HG03457 (cell line): ENCODE data around the gene BSN.
"Not testable (repeated sequence)": the region's sequence is repeated elsewhere in the genome, so short reads cannot be mapped to it uniquely, and the experiment has no call there.

ENCODE experiments used
- ATAC-seq: cut with Tn5 transposase; IDR thresholded peaks from one replicate; pipeline ENCODE4 v1.9.1; 2021; ENCODE audit warnings: moderate number of reproducible peaks; ENCODE audit not compliant: unreplicated experiment

The BSN gene

GRCh38 chr3:49535971-49536874 is 18.1 kb upstream of the BSN start:
- ATAC-seq: no peak

- ATAC-seq: no peak
Measured at GRCh38 chr3:49536875-49537533, 17.3 kb upstream of the BSN start.

- ATAC-seq: peak; percentile 86
Measured at GRCh38 chr3:49539659-49540560, 14.4 kb upstream of the BSN start.

- ATAC-seq: no peak
Measured at GRCh38 chr3:49552087-49552486, 2.2 kb upstream of the BSN start.

- ATAC-seq: no peak
Measured at GRCh38 chr3:49553324-49553691, 969 bp upstream of the BSN start.

GRCh38 chr3:49554633-49555265 is 472 bp downstream of the BSN start:
- ATAC-seq: no peak

GRCh38 chr3:49556500-49557275 is 2.4 kb downstream of the BSN start:
- no peak for ATAC-seq

GRCh38 chr3:49563040-49563578 is 8.8 kb downstream of the BSN start:
- ATAC-seq: no peak

GRCh38 chr3:49563766-49564165 is 9.5 kb downstream of the BSN start:
- ATAC-seq: no peak

GRCh38 chr3:49566312-49566711 is 12.0 kb downstream of the BSN start:
- no peak for ATAC-seq

- no peak for ATAC-seq
Measured at GRCh38 chr3:49567406-49567805, 13.1 kb downstream of the BSN start.

GRCh38 chr3:49568965-49569364 is 14.7 kb downstream of the BSN start:
- ATAC-seq: no peak

- ATAC-seq: no peak
Measured at GRCh38 chr3:49570028-49570654, 15.9 kb downstream of the BSN start.

- no peak for ATAC-seq
Measured at GRCh38 chr3:49582177-49582576, 27.9 kb downstream of the BSN start.

GRCh38 chr3:49585261-49585755 is 31.0 kb downstream of the BSN start:
- not testable (repeated sequence) for ATAC-seq

- no peak for ATAC-seq
Measured at GRCh38 chr3:49591615-49592014, 37.3 kb downstream of the BSN start.

- no peak for ATAC-seq
Measured at GRCh38 chr3:49593041-49593440, 38.8 kb downstream of the BSN start.

GRCh38 chr3:49600781-49601180 is 46.5 kb downstream of the BSN start:
- ATAC-seq: no peak

GRCh38 chr3:49601358-49602048 is 47.2 kb downstream of the BSN start:
- ATAC-seq: no peak
